Measurements from ENCODE around the gene HABP4.

Gene HABP4

GRCh38 chr9:96442491-96442890 lies 7.5 kb upstream of the HABP4 start:
- H3K9ac ChIP-seq (ENCODE audit: low read length): no peak overlapping the region
- H3K27ac ChIP-seq (ENCODE audit: low read depth, low read length): no peak overlapping the region
- H3K4me3 ChIP-seq (ENCODE audit: low read length): no peak overlapping the region
- H3K27me3 ChIP-seq (ENCODE audit: control insufficient read depth, insufficient read depth, low read length): no peaks in the 10 kb centered on the region
- no peaks in the 10 kb centered on the region for H3K36me3 ChIP-seq (ENCODE audit: control insufficient read depth, insufficient read depth, low read length)
- no peaks in the 10 kb centered on the region for H3K4me1 ChIP-seq (ENCODE audit: control insufficient read depth, insufficient read depth, low read length)

- no peak overlapping the region for H3K4me3 ChIP-seq (ENCODE audit: low read length)
Measured at GRCh38 chr9:96447406-96447805, 2.6 kb upstream of the HABP4 start.

GRCh38 chr9:96448546-96449170 lies 1.3 kb upstream of the HABP4 start:
- Histone ChIP-seq H3K4me3 (ENCODE audit: low read length) (no peak overlapping the region), H3K27ac (ENCODE audit: low read depth, low read length) (no peak overlapping the region), H3K9ac (ENCODE audit: low read length) (no peak overlapping the region), H3K27me3 (ENCODE audit: control insufficient read depth, insufficient read depth, low read length) (no peaks in the 10 kb centered on the region), H3K36me3 (ENCODE audit: control insufficient read depth, insufficient read depth, low read length) (no peaks in the 10 kb centered on the region), H3K4me1 (ENCODE audit: control insufficient read depth, insufficient read depth, low read length) (peaks cover 3% of the 10 kb centered on the region)

More at GRCh38 chr9:96447406-96447805, 2.6 kb upstream of the HABP4 start:
- Histone ChIP-seq H3K27ac (ENCODE audit: low read depth, low read length) (no peak overlapping the region), H3K9ac (ENCODE audit: low read length) (no peak overlapping the region), H3K4me1 (ENCODE audit: control insufficient read depth, insufficient read depth, low read length) (peaks cover 3% of the 10 kb centered on the region), H3K36me3 (ENCODE audit: control insufficient read depth, insufficient read depth, low read length) (no peaks in the 10 kb centered on the region), H3K27me3 (ENCODE audit: control insufficient read depth, insufficient read depth, low read length) (no peaks in the 10 kb centered on the region)

- H3K27ac ChIP-seq (ENCODE audit: low read depth, low read length): peak overlapping the region; percentile 41
- H3K9ac ChIP-seq (ENCODE audit: low read length): peak overlapping the region; percentile 42
- H3K36me3 ChIP-seq (ENCODE audit: control insufficient read depth, insufficient read depth, low read length): no peaks in the 10 kb centered on the region
- H3K4me3 ChIP-seq (ENCODE audit: low read length): peak overlapping the region; percentile 68
- H3K4me1 ChIP-seq (ENCODE audit: control insufficient read depth, insufficient read depth, low read length): peaks cover 3% of the 10 kb centered on the region
- no peaks in the 10 kb centered on the region for H3K27me3 ChIP-seq (ENCODE audit: control insufficient read depth, insufficient read depth, low read length)
Measured at GRCh38 chr9:96449523-96449844, 485 bp upstream of the HABP4 start.

GRCh38 chr9:96450613-96451528 lies 902 bp downstream of the HABP4 start:
- Histone ChIP-seq H3K36me3 (ENCODE audit: control insufficient read depth, insufficient read depth, low read length) (no peaks in the 10 kb centered on the region), H3K27ac (ENCODE audit: low read depth, low read length) (peak overlapping the region; percentile 87), H3K4me1 (ENCODE audit: control insufficient read depth, insufficient read depth, low read length) (peaks cover 3% of the 10 kb centered on the region), H3K9ac (ENCODE audit: low read length) (peak overlapping the region; percentile 45), H3K27me3 (ENCODE audit: control insufficient read depth, insufficient read depth, low read length) (no peaks in the 10 kb centered on the region), H3K4me3 (ENCODE audit: low read length) (peak overlapping the region; percentile 86)

- Histone ChIP-seq H3K27ac (ENCODE audit: low read depth, low read length) (no peak overlapping the region), H3K9ac (ENCODE audit: low read length) (no peak overlapping the region), H3K4me1 (ENCODE audit: control insufficient read depth, insufficient read depth, low read length) (peaks cover 3% of the 10 kb centered on the region), H3K4me3 (ENCODE audit: low read length) (no peak overlapping the region), H3K27me3 (ENCODE audit: control insufficient read depth, insufficient read depth, low read length) (no peaks in the 10 kb centered on the region), H3K36me3 (ENCODE audit: control insufficient read depth, insufficient read depth, low read length) (no peaks in the 10 kb centered on the region)
Measured at GRCh38 chr9:96453625-96454024, 3.7 kb downstream of the HABP4 start.

- Histone ChIP-seq H3K36me3 (ENCODE audit: control insufficient read depth, insufficient read depth, low read length) (no peaks in the 10 kb centered on the region), H3K4me1 (ENCODE audit: control insufficient read depth, insufficient read depth, low read length) (no peaks in the 10 kb centered on the region), H3K4me3 (ENCODE audit: low read length) (no peak overlapping the region), H3K27ac (ENCODE audit: low read depth, low read length) (no peak overlapping the region), H3K27me3 (ENCODE audit: control insufficient read depth, insufficient read depth, low read length) (no peaks in the 10 kb centered on the region), H3K9ac (ENCODE audit: low read length) (no peak overlapping the region)
Measured at GRCh38 chr9:96457266-96457665, 7.3 kb downstream of the HABP4 start.

- Histone ChIP-seq H3K9ac (ENCODE audit: low read length) (no peak overlapping the region), H3K36me3 (ENCODE audit: control insufficient read depth, insufficient read depth, low read length) (no peaks in the 10 kb centered on the region), H3K27me3 (ENCODE audit: control insufficient read depth, insufficient read depth, low read length) (no peaks in the 10 kb centered on the region), H3K4me1 (ENCODE audit: control insufficient read depth, insufficient read depth, low read length) (no peaks in the 10 kb centered on the region), H3K27ac (ENCODE audit: low read depth, low read length) (no peak overlapping the region), H3K4me3 (ENCODE audit: low read length) (no peak overlapping the region)
Measured at GRCh38 chr9:96458226-96458625, 8.3 kb downstream of the HABP4 start.

GRCh38 chr9:96459268-96460007 lies 9.5 kb downstream of the HABP4 start:
- no peaks in the 10 kb centered on the region for H3K4me1 ChIP-seq (ENCODE audit: control insufficient read depth, insufficient read depth, low read length)
- no peak overlapping the region for H3K27ac ChIP-seq (ENCODE audit: low read depth, low read length)
- no peak overlapping the region for H3K4me3 ChIP-seq (ENCODE audit: low read length)
- no peaks in the 10 kb centered on the region for H3K27me3 ChIP-seq (ENCODE audit: control insufficient read depth, insufficient read depth, low read length)
- H3K36me3 ChIP-seq (ENCODE audit: control insufficient read depth, insufficient read depth, low read length): no peaks in the 10 kb centered on the region
- no peak overlapping the region for H3K9ac ChIP-seq (ENCODE audit: low read length)

GRCh38 chr9:96460470-96460869 lies 10.5 kb downstream of the HABP4 start:
- H3K27ac ChIP-seq (ENCODE audit: low read depth, low read length): no peak overlapping the region
- no peaks in the 10 kb centered on the region for H3K27me3 ChIP-seq (ENCODE audit: control insufficient read depth, insufficient read depth, low read length)
- no peak overlapping the region for H3K4me3 ChIP-seq (ENCODE audit: low read length)
- H3K4me1 ChIP-seq (ENCODE audit: control insufficient read depth, insufficient read depth, low read length): no peaks in the 10 kb centered on the region
- H3K36me3 ChIP-seq (ENCODE audit: control insufficient read depth, insufficient read depth, low read length): no peaks in the 10 kb centered on the region
- no peak overlapping the region for H3K9ac ChIP-seq (ENCODE audit: low read length)

GRCh38 chr9:96460882-96461281 lies 10.9 kb downstream of the HABP4 start:
- Histone ChIP-seq H3K4me1 (ENCODE audit: control insufficient read depth, insufficient read depth, low read length) (no peaks in the 10 kb centered on the region), H3K27me3 (ENCODE audit: control insufficient read depth, insufficient read depth, low read length) (no peaks in the 10 kb centered on the region)

GRCh38 chr9:96461336-96461735 lies 11.4 kb downstream of the HABP4 start:
- Histone ChIP-seq H3K4me3 (ENCODE audit: low read length) (no peak overlapping the region), H3K27ac (ENCODE audit: low read depth, low read length) (no peak overlapping the region), H3K27me3 (ENCODE audit: control insufficient read depth, insufficient read depth, low read length) (no peaks in the 10 kb centered on the region), H3K4me1 (ENCODE audit: control insufficient read depth, insufficient read depth, low read length) (no peaks in the 10 kb centered on the region), H3K9ac (ENCODE audit: low read length) (no peak overlapping the region), H3K36me3 (ENCODE audit: control insufficient read depth, insufficient read depth, low read length) (no peaks in the 10 kb centered on the region)

More at GRCh38 chr9:96460882-96461281, 10.9 kb downstream of the HABP4 start:
- Histone ChIP-seq H3K27ac (ENCODE audit: low read depth, low read length) (no peak overlapping the region), H3K4me3 (ENCODE audit: low read length) (no peak overlapping the region), H3K9ac (ENCODE audit: low read length) (no peak overlapping the region), H3K36me3 (ENCODE audit: control insufficient read depth, insufficient read depth, low read length) (no peaks in the 10 kb centered on the region)

All from rectal smooth muscle tissue (tissue), 1 donor.